ENCODE measurements around the gene ZNF253. TPM values are rescaled to one million over a fixed set of nuclear protein-coding genes. Genes with fewer than 3 reads are reported as not detected.

ZNF253 gene
- total and polyA plus RNA-seq, 2 of the 8 experiments (the other 6 are each of a cell fraction or from before 2014, with no cell fraction given) = 8.3 to 64.0 TPM

DNA sequence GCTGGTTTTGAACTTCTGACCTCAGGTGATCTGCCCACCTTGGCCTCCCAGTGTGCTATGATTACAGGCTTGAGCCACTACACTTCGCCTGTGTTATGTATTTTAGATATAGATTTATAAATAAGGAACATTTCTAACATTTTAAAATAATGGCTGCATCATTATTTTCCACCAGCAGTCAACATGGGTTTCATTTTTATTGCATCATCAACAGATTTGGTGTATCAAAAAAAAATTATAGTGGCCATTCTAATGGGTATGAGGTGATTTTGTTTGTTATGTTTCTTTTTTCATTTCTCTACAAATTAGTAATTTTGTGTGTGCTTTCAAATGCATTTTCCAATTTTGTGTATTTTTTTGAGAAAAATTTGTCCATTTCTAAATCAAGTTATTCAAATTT, 18.9 kb downstream of the ZNF253 start (continued):
- TF ChIP-seq ATF2 (IDR thresholded peaks at IDR 0.05; ENCODE audit: low read length) = no peak

Data from H1 (cell line).